ENCODE measurements around the gene TAF11L13. TPM values are rescaled to one million over a fixed set of nuclear protein-coding genes. Genes with fewer than 3 reads are reported as not detected.
"Not testable (repeated sequence)": the region's sequence is repeated elsewhere in the genome, so short reads cannot be mapped to it uniquely, and the experiment has no call there.

The TAF11L13 gene
- not detected in 2 replicates for total RNA-seq (2014; rRNA removed; shearing (Covaris generic))

- DNase-seq (ENCODE audit: low spot score): not testable (repeated sequence)
Measured at GRCh38 chr5:17631788-17632187, at the start of gene TAF11L13. TSS of gene TAF11L13 (plus strand) at chr5:17632088.

- not testable (repeated sequence) for DNase-seq (ENCODE audit: low spot score)
Measured at GRCh38 chr5:17585658-17586057, 46.2 kb upstream of the TAF11L13 start, which contains the start of gene TAF11L7. TSS of gene TAF11L7 (minus strand) at chr5:17585758.

- not testable (repeated sequence) for DNase-seq (ENCODE audit: low spot score)
Measured at GRCh38 chr5:17590860-17591259, 41.0 kb upstream of the TAF11L13 start, which contains the start of gene TAF11L8. TSS of gene TAF11L8 (minus strand) at chr5:17590960.

GRCh38 chr5:17594255-17594654 is 37.6 kb upstream of the TAF11L13 start, which contains the start of gene TAF11L9:
TSS of gene TAF11L9 (minus strand) at chr5:17594394.
- DNase-seq (ENCODE audit: low spot score): not testable (repeated sequence)

- not testable (repeated sequence) for DNase-seq (ENCODE audit: low spot score)
Measured at GRCh38 chr5:17597728-17598127, 34.2 kb upstream of the TAF11L13 start, which contains the start of gene TAF11L10. TSS of gene TAF11L10 (minus strand) at chr5:17597828.

- DNase-seq (ENCODE audit: low spot score): not testable (repeated sequence)
Measured at GRCh38 chr5:17603880-17604279, 28.0 kb upstream of the TAF11L13 start, which contains the start of gene TAF11L11. TSS of gene TAF11L11 (plus strand) at chr5:17604183.

- no peak for DNase-seq (ENCODE audit: low spot score)
Measured at GRCh38 chr5:17604951-17605350, 26.9 kb upstream of the TAF11L13 start.

- not testable (repeated sequence) for DNase-seq (ENCODE audit: low spot score)
Measured at GRCh38 chr5:17607461-17607860, 24.4 kb upstream of the TAF11L13 start.

- not testable (repeated sequence) for DNase-seq (ENCODE audit: low spot score)
Measured at GRCh38 chr5:17610092-17610491, 21.8 kb upstream of the TAF11L13 start, which contains the start of gene TAF11L12. TSS of gene TAF11L12 (plus strand) at chr5:17610392.

GRCh38 chr5:17614872-17615605 is 16.8 kb upstream of the TAF11L13 start:
- DNase-seq (ENCODE audit: low spot score): no peak

- no peak for DNase-seq (ENCODE audit: low spot score)
Measured at GRCh38 chr5:17619354-17619753, 12.5 kb upstream of the TAF11L13 start.

- DNase-seq (ENCODE audit: low spot score): no peak
Measured at GRCh38 chr5:17620627-17621026, 11.3 kb upstream of the TAF11L13 start.

GRCh38 chr5:17625686-17626085 is 6.2 kb upstream of the TAF11L13 start:
- DNase-seq (ENCODE audit: low spot score): no peak

GRCh38 chr5:17634160-17634559 is 2.3 kb downstream of the TAF11L13 start, which contains the start of gene TAF11L14:
TSS of gene TAF11L14 (plus strand) at chr5:17634460.
- no peak for DNase-seq (ENCODE audit: low spot score)

- DNase-seq (ENCODE audit: low spot score): not testable (repeated sequence)
Measured at GRCh38 chr5:17649232-17649631, 17.3 kb downstream of the TAF11L13 start.

- DNase-seq (ENCODE audit: low spot score): not testable (repeated sequence)
Measured at GRCh38 chr5:17655201-17655759, 23.4 kb downstream of the TAF11L13 start.

GRCh38 chr5:17655921-17656320 is 24.0 kb downstream of the TAF11L13 start:
- DNase-seq (ENCODE audit: low spot score): no peak

GRCh38 chr5:17663182-17663581 is 31.3 kb downstream of the TAF11L13 start:
- no peak for DNase-seq (ENCODE audit: low spot score)

GRCh38 chr5:17665836-17666235 is 33.9 kb downstream of the TAF11L13 start:
- DNase-seq (ENCODE audit: low spot score): no peak

GRCh38 chr5:17666726-17667235 is 34.9 kb downstream of the TAF11L13 start:
- DNase-seq (ENCODE audit: low spot score): no peak

GRCh38 chr5:17670353-17670752 is 38.5 kb downstream of the TAF11L13 start:
- DNase-seq (ENCODE audit: low spot score): no peak

GRCh38 chr5:17678751-17679324 is 47.0 kb downstream of the TAF11L13 start:
- DNase-seq (ENCODE audit: low spot score): no peak
